Upper lobe of left lung (tissue), 6 donors: Measurements from ENCODE around the gene MAN2A2. TPM values are rescaled to one million over a fixed set of nuclear protein-coding genes. Genes with fewer than 3 reads are reported as not detected.

ENCODE experiments used
- ATAC-seq, 2 donors: fragments of 200-7000 bp; cut with Tn5 transposase; one replicate each; pipeline ENCODE4 v1.9.1; 2022; ENCODE audit warnings: mild to moderate bottlenecking in 2 of 2, moderate library complexity in 2 of 2; ENCODE audit not compliant: low FRiP score in 2 of 2
- DNase-seq, 2 donors: peaks; one replicate each; pipeline ENCODE4 v3.0.0-alpha.2; 2019 to 2020
- H3K27ac ChIP-seq, 4 donors: fragments of 200-600 bp; sonication (generic); one replicate each; pipeline ENCODE4 v1.5.1; 2016 to 2019
- H3K27me3 ChIP-seq, 4 donors: fragments of 200-600 bp; sonication (generic); one replicate each; pipeline ENCODE4 v1.5.1; 2017 to 2019
- H3K36me3 ChIP-seq, 4 donors: fragments of 200-600 bp; sonication (generic); one replicate each; pipeline ENCODE4 v1.5.1; 2016 to 2019
- H3K4me1 ChIP-seq, 4 donors: fragments of 200-600 bp; sonication (generic); one replicate each; pipeline ENCODE4 v1.5.1; 2018 to 2019
- H3K4me3 ChIP-seq, 4 donors: fragments of 200-600 bp; sonication (generic); one replicate each; pipeline ENCODE4 v1.5.1; 2017 to 2019; ENCODE audit warnings: mild to moderate bottlenecking in 2 of 4, moderate library complexity in 1 of 4
- H3K9me3 ChIP-seq, 4 donors: fragments of 200-600 bp; sonication (generic); one replicate each; pipeline ENCODE4 v1.5.1; 2018 to 2019
- EP300 ChIP-seq, 4 donors: sonication (generic); formaldehyde crosslinking; IDR thresholded peaks; one replicate each; pipeline ENCODE4 v1.5.1; 2017; ENCODE audit warnings: antibody characterized with exemption in 4 of 4, control low read depth in 2 of 4
- POLR2A ChIP-seq, 4 donors: fragments of 450-650 bp; IDR thresholded peaks; one replicate each; pipeline ENCODE4 v1.5.1; 2016 to 2017; ENCODE audit warnings: antibody characterized with exemption in 4 of 4, mild to moderate bottlenecking in 2 of 4
- POLR2AphosphoS5 ChIP-seq, 2 donors: sonication (generic); formaldehyde crosslinking; IDR thresholded peaks; one replicate each; pipeline ENCODE4 v1.5.1; 2017; ENCODE audit warnings: antibody characterized with exemption in 2 of 2
- WGBS, 2 donors: methylation state at CpG; one replicate each; pipeline ENCODE4 v1.1.5; 2017 to 2018; 5-methylcytosine and 5-hydroxymethylcytosine counted together
- total RNA-seq, 6 donors: library from RNA; depleted of rRNA in 4 of 6; stranded (reverse); fragments of >200 nt in 4 of 6; gene quantifications; one replicate each; pipeline versions ENCODE4 v1.1.0 to v1.2.1, GENCODE V29; 2016 to 2021
- TF ChIP-seq, protein P1 (sequence below), 6 experiments: fragments of 450-650 bp in 4 of 6; fragments of 200-600 bp in 2 of 6; sonication (generic) in 2 of 6; IDR thresholded peaks; one replicate each; pipeline ENCODE4 v1.5.1; 2016 to 2019; ENCODE audit warnings: antibody characterized with exemption in 6 of 6
- donor health status: DM: no; HTN: no; CAD: no; lungs with moderate emphysema.
- donor health status: DM: no; HTN: yes; CAD: no; lungs with severe emphysema.

Gene MAN2A2
- total RNA-seq, 6 donors from 2014 or later, result 36.8 to 219 (median 90.1) TPM

DNA sequence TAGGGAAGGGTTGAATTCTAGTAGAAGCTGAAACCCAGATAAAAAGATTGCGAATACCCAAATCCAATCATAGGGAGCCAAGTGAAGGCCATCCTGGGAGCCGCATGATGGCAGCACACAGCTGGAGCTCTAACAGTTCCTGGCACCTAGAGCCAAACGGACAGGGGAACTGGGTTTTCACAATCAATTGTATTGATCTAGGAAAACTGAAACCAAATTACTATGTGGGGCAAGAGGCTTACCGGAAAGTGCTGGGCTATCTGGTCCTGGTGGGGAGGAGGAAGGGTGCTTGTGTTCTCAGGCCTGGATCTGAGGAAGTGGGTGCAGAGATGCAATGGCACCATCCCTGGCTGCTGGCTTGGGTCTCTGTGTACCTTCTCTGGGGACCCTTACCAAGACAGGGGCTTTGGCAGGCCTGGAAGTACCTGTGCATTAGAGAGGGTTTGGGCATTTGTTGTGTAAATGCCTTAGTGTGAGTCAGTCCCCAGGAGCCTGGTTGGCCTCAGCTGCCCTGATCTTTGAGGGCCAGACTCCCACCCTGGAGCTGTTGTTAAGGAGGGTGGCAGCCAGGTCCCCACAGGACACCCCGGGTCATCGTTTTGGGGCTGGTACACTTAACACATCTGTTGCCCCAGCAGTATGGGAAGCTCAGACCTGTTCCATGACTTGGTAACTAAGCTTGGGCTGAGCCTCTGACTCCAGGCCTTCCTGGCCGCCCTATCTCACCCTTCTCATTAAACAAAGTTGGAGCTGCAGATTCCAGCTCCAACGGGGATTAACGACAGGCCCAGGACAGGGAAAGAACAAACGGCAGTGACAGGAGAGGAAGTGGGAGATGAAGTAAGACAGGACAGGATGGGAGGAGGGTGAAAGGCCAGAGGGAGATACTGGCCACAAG is 43.6 kb upstream of the MAN2A2 start:
- 60 to 72% methylated on average over 8 to 10 of the region's 10 CpGs for WGBS, 2 donors

GRCh38 chr15:90860450-90860849 is 42.7 kb upstream of the MAN2A2 start:
- peaks cover 11 to 33% (median 24%) of the 10 kb centered on the region in 4 donors for H3K4me1 ChIP-seq
- no peak overlapping the region for H3K4me3 ChIP-seq
- no peaks in the 10 kb centered on the region for H3K27me3 ChIP-seq
- H3K27ac ChIP-seq, result peak overlapping the region in 2 of 4 donors; percentile 8 to 63
- TF ChIP-seq POLR2AphosphoS5 (IDR thresholded peaks at IDR 0.05) (peak in 1 of 2 donors; percentile 36), EP300 (IDR thresholded peaks at IDR 0.05) (peak in 2 of 4 donors; percentile 27 to 50), POLR2A (IDR thresholded peaks at IDR 0.05) (no peak)
- TF ChIP-seq, protein P1, sequence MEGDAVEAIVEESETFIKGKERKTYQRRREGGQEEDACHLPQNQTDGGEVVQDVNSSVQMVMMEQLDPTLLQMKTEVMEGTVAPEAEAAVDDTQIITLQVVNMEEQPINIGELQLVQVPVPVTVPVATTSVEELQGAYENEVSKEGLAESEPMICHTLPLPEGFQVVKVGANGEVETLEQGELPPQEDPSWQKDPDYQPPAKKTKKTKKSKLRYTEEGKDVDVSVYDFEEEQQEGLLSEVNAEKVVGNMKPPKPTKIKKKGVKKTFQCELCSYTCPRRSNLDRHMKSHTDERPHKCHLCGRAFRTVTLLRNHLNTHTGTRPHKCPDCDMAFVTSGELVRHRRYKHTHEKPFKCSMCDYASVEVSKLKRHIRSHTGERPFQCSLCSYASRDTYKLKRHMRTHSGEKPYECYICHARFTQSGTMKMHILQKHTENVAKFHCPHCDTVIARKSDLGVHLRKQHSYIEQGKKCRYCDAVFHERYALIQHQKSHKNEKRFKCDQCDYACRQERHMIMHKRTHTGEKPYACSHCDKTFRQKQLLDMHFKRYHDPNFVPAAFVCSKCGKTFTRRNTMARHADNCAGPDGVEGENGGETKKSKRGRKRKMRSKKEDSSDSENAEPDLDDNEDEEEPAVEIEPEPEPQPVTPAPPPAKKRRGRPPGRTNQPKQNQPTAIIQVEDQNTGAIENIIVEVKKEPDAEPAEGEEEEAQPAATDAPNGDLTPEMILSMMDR (IDR thresholded peaks at IDR 0.05), result no peak
- H3K9me3 ChIP-seq, result no peaks in the 10 kb centered on the region
- DNase-seq, result no peak
- WGBS, 2 donors, result 69 to 84% methylated on average over 7 of the region's 7 CpGs
- no peaks in the 10 kb centered on the region for H3K36me3 ChIP-seq
- ATAC-seq, result no peak

More for the DNA sequence above, 43.6 kb upstream of the MAN2A2 start:
- peaks cover 11 to 31% (median 24%) of the 10 kb centered on the region in 4 donors for H3K4me1 ChIP-seq
- ATAC-seq (no peak), DNase-seq (no peak)
- H3K4me3 ChIP-seq, result no peak overlapping the region
- H3K9me3 ChIP-seq, result no peaks in the 10 kb centered on the region
- peak overlapping the region; percentile 8 to 63 (median 44) for H3K27ac ChIP-seq
- no peaks in the 10 kb centered on the region for H3K36me3 ChIP-seq
- TF ChIP-seq, protein P1 (IDR thresholded peaks at IDR 0.05), result no peak
- no peak for TF ChIP-seq POLR2AphosphoS5 (IDR thresholded peaks at IDR 0.05)
- no peak for TF ChIP-seq EP300 (IDR thresholded peaks at IDR 0.05)
- H3K27me3 ChIP-seq, result no peaks in the 10 kb centered on the region

GRCh38 chr15:90860942-90861675 is 42.0 kb upstream of the MAN2A2 start:
- Histone ChIP-seq H3K27ac (peak overlapping the region in 1 of 4 donors; percentile 63), H3K27me3 (no peaks in the 10 kb centered on the region), H3K9me3 (no peaks in the 10 kb centered on the region), H3K4me1 (peaks cover 11 to 38% (median 27%) of the 10 kb centered on the region in 4 donors), H3K4me3 (no peak overlapping the region), H3K36me3 (no peaks in the 10 kb centered on the region)
- 86 to 88% methylated on average over 14 of the region's 14 CpGs for WGBS, 2 donors
- ATAC-seq (no peak), DNase-seq (no peak)
- TF ChIP-seq POLR2A (IDR thresholded peaks at IDR 0.05) (no peak), POLR2AphosphoS5 (IDR thresholded peaks at IDR 0.05) (no peak), EP300 (IDR thresholded peaks at IDR 0.05) (no peak)
- TF ChIP-seq, protein P1 (IDR thresholded peaks at IDR 0.05), result no peak

GRCh38 chr15:90862487-90862886 is 40.6 kb upstream of the MAN2A2 start:
- H3K36me3 ChIP-seq, result no peaks in the 10 kb centered on the region
- H3K4me1 ChIP-seq, result peaks cover 11 to 47% (median 35%) of the 10 kb centered on the region in 4 donors
- H3K27ac ChIP-seq, result peak overlapping the region; percentile 64 to 76 (median 75)
- no peak overlapping the region for H3K4me3 ChIP-seq
- DNase-seq, result no peak
- H3K27me3 ChIP-seq, result no peaks in the 10 kb centered on the region
- no peaks in the 10 kb centered on the region for H3K9me3 ChIP-seq
- no peak for TF ChIP-seq EP300 (IDR thresholded peaks at IDR 0.05)
- no peak for TF ChIP-seq POLR2AphosphoS5 (IDR thresholded peaks at IDR 0.05)
- TF ChIP-seq, protein P1 (IDR thresholded peaks at IDR 0.05), result no peak
- TF ChIP-seq POLR2A (IDR thresholded peaks at IDR 0.05), result no peak
- WGBS, 2 donors, result 91 to 97% methylated on average over 6 of the region's 6 CpGs
- ATAC-seq, result no peak
